ENCODE results near the gene CD14. TPM values are rescaled to one million over a fixed set of nuclear protein-coding genes. Genes with fewer than 3 reads are reported as not detected.
"Not testable (repeated sequence)": the region's sequence is repeated elsewhere in the genome, so short reads cannot be mapped to it uniquely, and the experiment has no call there.

The CD14 gene
- total RNA-seq, 1 donor from 2014 or later, result 66.7 TPM

DNA sequence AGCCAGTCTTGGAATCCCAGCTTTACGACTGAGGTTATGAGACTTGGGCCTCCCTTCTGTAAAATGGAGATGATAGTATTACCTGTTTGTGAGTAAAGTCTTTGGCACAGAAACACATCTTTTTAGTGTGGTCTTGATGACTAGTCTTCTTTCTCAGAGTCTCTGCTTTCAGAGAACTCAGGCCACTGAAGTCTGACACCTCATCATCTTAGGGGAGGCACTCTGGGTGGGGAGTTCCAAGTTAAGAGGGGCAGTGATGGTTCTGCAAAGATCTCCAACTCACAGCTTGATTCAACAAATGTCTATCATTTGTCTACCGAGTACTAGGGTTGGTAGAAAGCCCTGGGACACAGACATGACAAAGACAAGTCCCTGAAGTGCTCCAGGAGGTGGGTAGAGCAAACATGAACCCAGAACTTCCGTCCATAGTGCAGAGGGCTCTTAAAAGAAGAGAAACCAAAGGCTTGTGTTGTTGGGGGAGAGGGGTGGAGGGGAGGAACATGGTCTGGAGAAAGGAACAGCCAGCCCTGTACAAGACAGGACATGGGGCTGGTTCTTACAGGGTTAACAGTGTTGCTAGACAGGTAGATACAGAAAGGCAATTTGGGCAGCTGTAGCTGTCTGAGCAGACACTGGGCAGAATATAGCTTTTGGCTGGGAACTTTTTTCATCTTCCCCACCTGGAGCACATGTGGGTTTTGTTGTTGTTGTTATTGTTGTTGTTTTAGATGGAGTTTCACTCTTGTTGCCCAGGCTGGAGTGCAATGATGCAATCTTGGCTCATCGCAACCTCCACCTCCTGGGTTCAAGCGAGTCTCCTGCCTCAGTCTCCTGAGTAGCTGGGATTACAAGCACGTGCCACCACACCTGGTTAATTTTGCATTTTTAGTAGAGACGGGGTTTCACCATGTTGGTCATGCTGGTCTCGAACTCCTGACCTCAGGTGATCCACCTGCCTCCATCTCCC lies 2.6 kb upstream of the CD14 start:
- no peak for DNase-seq (ENCODE audit: low spot score)

DNA sequence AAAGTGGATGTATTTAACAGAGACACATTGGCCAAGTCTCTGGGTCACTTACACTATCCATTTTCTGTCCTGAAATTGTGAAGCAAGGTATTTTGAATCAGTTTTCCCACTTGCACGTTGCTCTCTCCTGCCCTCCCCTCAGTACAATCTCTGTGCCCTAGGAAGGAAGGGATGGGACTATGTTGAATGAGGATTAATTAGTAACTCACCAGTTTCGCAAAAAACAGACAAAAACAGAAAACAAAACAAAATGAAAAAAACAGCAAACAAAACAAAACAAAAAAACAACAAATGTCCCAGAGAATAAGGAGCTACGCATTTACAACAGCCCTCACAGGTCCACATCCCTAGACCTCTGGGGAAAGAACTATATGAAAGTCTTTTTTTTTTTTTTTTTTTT lies 1.1 kb upstream of the CD14 start:
- no peak for DNase-seq (ENCODE audit: low spot score)

DNA sequence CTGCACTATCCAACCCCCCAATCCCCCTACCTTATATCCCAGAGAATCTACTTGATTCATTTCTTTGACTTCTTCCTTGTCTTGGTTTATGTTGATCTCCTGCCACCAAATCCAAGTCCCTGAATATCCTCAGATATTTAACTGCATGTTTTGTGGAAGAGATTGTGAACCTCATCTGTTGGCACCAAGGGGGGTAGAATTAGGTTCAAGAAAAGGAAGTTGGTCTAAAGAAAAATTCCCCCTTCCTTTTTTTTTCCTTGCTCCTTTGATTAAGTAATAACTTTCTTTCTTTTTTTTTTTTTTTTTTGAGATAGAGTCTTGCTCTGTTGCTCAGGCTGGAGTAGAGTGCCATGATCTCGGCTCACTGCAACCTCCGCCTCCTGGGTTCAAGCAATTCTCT lies 526 bp upstream of the CD14 start:
- no peak for DNase-seq (ENCODE audit: low spot score)

DNA sequence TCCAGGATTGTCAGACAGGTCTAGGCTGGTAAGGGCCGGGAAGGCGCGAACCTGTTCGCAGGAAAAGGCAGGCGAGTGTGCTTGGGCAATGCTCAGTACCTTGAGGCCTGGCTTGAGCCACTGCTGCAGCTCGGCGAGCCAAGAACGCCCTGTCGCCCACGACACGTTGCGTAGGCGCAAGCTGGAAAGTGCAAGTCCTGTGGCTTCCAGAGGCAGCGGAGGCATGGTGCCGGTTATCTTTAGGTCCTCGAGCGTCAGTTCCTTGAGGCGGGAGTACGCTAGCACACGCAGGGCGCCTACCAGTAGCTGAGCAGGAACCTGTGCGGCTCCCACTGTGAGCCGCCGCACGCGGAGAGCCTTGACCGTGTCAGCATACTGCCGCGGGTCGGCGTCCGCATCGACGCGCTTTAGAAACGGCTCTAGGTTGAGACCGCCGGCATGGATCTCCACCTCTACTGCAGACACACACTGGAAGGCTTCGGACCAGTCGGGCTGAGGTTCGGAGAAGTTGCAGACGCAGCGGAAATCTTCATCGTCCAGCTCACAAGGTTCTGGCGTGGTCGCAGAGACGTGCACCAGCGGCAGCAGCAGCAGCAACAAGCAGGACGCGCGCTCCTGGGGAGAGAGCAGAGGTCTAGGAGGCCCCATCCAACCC lies 482 bp downstream of the CD14 start:
- peak; percentile 50 for DNase-seq (ENCODE audit: low spot score)

DNA sequence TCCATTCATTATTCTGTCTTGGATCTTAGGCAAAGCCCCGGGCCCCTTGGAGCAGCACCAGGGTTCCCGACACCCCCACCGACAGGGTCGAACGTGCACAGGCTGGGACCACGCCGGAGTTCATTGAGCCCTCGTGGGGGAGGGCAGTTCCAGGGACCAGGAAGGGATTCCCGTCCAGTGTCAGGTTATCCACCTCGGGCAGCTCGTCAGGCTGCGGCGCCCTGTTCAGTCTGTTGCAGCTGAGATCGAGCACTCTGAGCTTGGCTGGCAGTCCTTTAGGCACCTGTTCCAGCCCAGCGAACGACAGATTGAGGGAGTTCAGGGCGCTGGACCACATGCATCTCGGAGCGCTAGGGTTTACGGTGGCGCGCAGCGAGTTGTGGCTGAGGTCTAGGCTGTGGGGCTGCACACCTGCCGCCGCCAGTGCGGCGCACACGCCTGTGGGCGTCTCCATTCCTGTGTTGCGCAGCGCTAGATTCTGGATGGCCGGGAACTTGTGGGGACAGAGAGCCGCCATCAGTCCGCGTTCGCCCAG lies 1.1 kb downstream of the CD14 start:
- DNase-seq (ENCODE audit: low spot score), result no peak

DNA sequence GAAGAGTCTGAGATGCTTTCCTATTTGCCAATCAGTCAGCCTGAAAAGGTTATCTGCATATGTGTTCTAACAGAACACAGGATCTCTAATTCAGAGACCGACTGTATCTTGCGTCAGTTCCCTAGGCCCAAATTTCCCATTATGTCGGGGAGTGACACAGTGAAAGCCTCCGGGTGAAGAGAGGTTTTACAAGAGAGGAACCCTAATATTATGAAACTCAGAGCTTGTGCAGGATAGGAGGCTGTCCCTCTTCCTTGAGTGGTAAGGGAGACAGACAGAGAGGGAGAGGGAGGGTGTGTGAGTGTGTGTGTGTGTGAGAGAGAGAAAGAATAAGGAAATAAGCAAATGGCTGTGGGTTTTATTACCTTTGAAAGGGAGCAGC lies 1.9 kb downstream of the CD14 start:
- no peak for DNase-seq (ENCODE audit: low spot score)

DNA sequence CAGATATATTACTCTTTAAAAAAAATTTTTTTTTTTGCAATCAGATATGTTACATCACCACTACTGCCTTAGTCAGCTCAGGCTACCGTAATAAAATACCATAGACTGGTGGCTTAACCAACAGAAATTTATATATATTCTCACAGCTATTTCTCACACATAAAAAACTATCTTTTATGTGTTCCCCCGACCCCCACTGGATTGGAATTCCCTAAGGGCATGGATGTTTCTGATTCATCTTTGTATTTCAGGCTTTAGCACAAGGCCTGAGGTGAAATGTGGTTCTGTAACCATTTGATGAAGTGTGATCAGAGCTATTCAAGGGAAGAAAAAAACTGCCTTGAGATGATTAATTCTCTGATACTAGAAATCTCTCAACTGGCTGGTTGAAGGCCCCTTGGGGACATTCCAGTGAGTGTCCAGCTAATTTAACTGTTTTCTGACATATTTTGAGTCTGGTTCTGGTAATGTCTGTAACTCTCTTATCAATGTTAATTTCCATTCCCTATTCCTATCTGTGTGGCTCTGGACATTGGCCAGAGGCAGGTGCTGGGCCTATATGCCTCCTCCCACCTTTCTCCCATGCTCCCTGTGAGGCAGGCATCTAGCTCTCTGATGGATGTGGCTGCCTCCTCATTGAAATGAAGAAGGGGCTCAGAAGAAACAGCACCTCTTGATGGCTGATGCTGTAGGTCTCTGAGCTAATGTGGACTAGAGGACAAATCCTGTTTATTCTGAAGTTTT lies 2.5 kb downstream of the CD14 start:
- no peak for DNase-seq (ENCODE audit: low spot score)

DNA sequence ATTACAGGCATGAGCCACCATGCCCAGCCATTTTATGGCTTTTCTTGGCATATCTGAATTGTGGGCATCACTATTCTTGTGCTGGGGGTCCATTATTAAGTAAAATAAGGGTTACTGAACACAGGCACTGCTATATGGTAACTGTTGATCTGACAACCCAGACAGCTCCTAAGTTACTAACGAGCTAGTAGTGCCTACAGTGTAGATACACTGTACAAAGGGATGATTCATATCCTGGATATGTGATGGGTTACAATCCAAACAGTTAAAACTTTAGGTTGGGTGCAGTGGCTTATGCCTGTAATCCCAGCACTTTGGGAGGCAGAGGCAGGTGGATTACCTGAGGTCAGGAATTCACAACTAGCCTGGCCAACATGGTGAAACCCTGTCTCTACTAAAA lies 4.3 kb downstream of the CD14 start:
- no peak for DNase-seq (ENCODE audit: low spot score)

DNA sequence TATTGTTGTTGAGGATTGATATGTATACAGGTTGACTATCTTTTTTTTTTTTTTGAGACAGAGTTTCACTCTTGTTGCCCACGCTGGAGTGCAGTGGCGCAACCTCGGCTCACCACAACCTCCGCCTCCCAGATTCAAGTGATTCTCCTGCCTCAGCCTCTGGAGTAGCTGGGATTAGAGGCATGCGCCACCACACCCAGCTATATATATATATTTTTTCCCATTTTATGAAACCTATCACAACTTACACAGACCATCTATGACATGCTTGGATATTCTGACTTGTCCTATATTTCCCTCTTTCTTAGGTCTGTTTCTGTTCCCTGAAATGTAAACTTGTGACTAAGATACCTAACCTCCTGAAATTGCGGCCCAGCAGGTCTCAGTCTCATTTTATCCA lies 5.0 kb downstream of the CD14 start:
- no peak for DNase-seq (ENCODE audit: low spot score)

DNA sequence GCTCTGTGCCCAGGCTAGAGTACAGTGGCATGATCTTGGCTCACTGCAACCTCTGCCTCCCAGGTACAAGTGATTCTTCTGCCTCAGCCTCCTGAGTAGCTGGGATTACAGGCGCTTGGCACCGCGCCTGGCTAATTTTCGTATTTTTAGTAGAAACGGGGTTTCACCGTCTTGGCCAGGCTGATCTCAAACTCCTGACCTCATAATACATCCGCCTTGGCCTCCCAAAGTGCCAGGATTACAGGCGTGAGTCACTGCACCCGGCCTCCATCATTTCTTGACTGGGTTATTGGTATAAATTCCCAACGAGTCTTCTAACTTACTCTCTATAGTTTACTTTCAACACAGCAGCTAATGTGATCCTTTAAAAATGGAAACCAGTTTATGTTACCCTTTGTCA lies 8.1 kb downstream of the CD14 start:
- not testable (repeated sequence) for DNase-seq (ENCODE audit: low spot score)

DNA sequence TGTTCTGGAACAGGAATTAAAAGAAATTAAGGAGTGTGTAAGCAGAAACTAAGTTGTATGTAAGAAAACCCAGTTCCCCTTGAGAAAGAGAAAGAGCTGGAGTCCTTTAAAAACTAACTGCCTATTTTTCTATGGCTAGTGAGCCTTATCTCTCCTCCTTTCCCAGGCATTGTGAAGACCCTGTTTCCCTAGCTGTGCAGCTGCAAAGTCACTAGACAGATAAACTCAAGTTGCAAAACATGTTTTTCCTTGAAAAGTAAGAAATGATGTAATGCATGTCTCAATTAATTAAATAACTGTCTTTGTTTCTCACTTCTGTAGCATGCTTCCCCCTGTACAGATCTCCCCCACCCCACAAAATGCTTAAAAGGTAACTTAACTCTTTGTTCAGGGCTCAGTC lies 9.9 kb downstream of the CD14 start:
- not testable (repeated sequence) for DNase-seq (ENCODE audit: low spot score)

DNA sequence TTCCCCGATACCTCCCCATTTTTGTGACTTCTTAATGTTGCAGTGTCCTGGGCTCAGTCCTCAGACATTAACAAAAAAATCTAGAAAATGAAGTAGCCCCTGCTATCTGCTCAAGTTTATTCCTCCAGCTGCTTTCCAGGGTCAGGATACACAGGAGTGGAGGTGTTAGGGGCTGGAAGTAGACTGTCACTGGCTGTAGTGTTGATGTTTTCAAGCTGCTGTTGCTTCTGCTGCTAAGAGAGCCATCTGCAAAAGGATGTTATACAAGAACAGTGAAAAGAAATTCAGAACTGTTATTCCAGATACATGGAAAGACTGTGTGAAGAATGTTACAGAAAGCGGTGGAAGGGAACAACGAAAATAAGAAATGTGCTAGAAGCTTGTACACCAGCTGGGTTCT lies 10.7 kb downstream of the CD14 start:
- DNase-seq (ENCODE audit: low spot score), result no peak

DNA sequence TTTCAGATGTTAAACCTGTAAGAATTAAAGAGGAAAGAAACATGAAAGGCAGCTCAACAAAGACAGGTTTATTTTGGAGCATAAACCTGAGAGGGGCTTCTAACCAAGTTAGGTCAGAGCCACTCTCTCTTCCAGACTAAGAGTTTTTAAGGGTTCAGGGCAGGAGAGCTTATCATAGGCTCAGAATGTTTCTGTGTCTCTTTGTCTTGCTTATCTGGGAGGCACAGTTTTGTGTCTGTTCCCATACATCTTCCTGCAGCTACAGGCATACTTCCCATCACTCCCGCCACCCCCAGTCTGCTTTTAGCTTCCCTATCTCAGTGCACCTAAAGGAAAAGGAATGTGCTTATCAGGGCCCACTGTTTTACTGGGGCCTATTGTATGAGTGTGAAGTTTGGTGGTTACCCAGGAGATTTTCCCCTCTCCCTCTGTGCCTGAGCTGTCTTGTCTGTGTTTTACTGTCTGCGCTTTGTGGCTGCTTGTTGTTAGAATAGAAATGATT lies 21.9 kb downstream of the CD14 start:
- DNase-seq (ENCODE audit: low spot score), result no peak

DNA sequence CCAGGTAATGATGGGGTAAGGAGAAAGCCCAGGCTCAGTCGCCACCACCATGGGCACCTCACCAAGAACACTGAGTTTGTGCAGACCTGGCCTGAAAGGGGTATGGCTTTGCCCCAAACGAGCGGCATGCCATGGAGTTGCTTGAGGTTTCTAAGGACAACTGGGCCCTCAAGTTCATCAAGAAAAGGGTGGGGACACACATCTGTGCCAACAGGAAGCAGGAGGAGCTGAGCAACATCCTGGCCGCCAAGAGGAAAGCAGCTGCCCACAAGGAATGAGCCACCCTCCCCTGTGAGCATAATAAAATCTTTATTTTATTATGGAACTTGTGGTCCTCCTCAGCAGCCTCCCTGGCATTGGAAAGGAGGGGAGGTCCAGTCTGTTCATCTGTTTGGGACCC lies 23.8 kb downstream of the CD14 start:
- no peak for DNase-seq (ENCODE audit: low spot score)

DNA sequence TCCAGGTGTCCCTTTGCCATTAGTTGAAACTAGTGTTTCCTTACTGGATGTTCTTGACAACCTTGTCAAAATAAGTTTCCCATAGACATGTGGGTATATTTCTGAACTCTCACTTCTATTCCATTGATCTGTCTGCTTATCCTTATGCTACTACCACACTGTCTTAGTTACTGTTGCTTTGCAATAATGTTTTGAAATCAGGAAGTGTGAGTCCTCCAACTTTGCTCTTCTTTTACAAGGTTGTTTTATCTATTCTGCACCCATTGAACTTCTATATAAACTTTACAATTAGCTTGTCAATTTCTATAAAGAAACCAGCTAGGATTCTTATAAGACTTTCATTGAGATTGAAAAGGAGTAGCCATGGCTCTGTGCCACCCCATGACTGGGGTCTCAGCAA lies 24.3 kb downstream of the CD14 start:
- no peak for DNase-seq (ENCODE audit: low spot score)

DNA sequence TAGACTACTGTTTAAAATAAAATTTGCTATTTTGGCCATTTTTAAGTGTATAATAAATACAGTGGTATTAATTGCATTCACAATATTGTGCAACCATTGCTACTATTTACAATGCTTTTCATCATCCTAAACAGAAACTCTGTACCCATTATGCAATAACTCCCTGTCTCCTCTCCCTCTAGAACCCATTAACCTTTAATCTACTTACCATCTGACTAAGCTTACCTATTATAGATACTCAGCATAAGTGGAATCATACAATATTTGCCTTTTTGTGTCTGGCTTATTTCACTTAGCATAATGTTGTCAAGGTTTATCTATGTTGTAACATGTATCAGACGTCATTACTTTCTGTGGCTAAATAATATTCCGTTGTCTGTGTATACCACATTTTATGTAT lies 25.9 kb downstream of the CD14 start:
- DNase-seq (ENCODE audit: low spot score), result no peak

DNA sequence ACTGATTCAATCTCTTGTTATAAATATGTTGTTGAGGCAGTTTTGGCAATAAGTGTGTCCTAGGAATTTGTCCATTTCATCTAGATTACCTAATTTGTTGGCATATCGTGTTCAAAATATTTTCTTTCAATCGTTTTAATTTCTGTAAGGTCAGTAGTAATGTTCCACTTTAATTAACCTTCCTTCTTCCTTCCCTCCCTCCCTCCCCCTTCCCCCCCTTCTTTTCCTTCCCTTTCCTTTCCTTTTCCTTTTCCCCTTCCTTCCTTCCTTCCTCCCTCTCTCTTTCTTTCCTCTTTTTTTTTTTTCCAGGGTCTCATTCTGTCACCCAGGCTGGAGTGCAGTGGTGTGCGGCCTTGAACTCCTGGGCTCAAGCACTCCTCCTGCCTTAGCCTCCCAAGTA lies 27.1 kb downstream of the CD14 start:
- DNase-seq (ENCODE audit: low spot score), result no peak

DNA sequence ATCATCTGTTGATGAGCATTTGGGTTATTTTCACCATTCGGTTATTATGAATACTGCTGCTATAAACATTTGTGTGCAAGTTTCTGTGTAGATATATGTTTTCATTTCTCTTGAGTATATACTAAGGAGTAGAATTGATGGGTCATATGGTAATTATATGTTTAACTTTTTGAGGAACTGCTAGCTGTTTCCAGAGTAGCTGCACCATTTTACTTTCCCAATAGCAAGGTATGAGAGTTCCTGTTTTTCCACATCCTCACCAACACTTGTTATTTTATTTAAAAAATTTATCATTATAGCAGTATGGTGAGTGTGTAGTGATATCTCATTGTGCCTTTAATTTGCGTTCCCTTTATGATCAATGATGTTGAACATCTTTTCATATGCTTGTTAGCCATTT lies 29.2 kb downstream of the CD14 start:
- no peak for DNase-seq (ENCODE audit: low spot score)

DNA sequence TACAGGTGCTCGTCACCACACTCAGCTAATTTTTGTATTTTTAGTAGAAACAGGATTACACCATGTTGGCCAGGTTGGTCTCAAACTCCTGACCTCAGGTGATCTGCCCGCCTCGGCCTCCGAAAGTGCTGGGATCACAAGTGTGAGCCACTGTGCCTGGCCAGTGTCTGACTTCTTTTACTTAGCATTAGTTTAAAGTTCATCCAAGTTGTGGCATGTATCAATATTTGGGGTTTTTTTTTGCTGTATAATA lies 29.6 kb downstream of the CD14 start:
- DNase-seq (ENCODE audit: low spot score), result not testable (repeated sequence)

DNA sequence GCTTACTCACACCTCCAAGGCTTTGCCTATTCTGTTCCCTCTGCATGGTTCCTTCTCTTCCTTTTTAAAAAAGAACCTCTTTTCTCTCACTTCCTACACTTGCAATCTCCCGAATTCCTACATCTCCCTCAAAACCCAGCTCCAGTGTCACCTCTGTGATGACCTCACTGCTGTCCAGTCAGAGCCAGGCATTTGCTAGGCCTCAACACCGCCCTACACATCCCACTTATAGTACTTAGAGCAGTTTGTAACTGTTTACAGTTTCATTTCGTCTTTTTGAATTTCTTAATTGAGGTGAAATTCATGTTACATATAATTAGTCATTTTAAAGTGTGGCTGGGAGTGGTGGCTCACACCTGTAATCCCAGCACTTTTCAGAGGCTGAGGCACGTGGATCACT lies 30.8 kb downstream of the CD14 start:
- DNase-seq (ENCODE audit: low spot score), result no peak

DNA sequence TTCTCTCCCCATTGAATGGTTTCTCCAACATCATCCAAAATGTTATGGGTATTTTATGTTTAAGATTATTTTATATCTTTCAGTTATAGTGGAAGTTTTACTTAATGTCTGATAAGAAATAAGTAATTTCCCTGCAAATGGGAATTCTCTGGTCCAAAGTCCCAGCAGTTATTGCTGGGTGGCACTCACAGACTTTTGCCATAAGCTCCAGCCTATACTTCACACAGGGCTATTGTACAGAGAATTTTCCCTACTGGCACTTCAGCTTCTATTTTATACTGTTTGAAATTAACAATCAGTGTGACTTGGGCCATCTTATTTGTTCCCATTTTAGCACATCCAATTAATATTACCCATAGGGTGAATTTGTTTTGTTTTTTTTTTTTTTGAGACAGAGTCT lies 32.9 kb downstream of the CD14 start:
- DNase-seq (ENCODE audit: low spot score), result no peak

DNA sequence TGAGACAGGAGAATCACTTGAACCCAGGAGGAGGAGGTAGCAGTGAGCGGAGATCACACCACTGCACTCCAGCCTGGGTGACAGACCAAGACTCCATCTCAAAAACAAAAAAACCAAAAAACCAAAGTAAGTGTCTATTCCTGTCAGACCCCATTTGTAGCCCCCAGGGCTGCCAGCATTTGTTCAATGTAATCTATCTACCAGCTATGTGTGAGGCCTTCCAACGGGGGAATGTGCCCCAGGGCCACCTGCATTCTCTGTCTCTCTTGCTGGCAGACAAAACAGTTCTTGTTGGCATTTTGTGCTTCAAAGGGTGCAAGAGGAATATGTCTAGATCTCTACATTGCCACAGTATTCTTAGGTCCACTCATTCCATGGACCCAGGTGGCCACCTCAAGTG lies 34.1 kb downstream of the CD14 start:
- DNase-seq (ENCODE audit: low spot score), result no peak
